CD4-positive, alpha-beta T cell (primary cell): ENCODE results near the gene BHLHA9. TPM values are rescaled to one million over a fixed set of nuclear protein-coding genes. Genes with fewer than 3 reads are reported as not detected.

Experiments
- ATAC-seq: fragments of 200-7000 bp; cut with Tn5 transposase; one replicate; pipeline ENCODE4 v1.10.0; 2022; ENCODE audit warnings: mild to moderate bottlenecking; ENCODE audit not compliant: poor library complexity
- CTCF ChIA-PET: fragments of 350-600 bp; sonication (Branson Sonifier 250); formaldehyde crosslinking; loops from one replicate; lab custom pipeline; 2021; ENCODE audit warnings: antibody characterized with exemption, inconsistent platforms; lab: Charles Lee
- POLR2A ChIA-PET: fragments of 350-600 bp; sonication (Branson Sonifier 250); formaldehyde crosslinking; loops from one replicate; lab custom pipeline; 2021; ENCODE audit warnings: antibody characterized with exemption, inconsistent platforms; lab: Charles Lee
- DNase-seq, 14 experiments: peaks; one replicate each; pipeline ENCODE4 v3.0.0-alpha.2; 2013 to 2020; ENCODE audit warnings: mixed read lengths in 2 of 14
- H3K27ac ChIP-seq, 2 donors: one replicate each; pipeline versions ENCODE4 v1.5.1 to v1.7.0; 2013; ENCODE audit warnings: low read length in 2 of 2, low read depth in 1 of 2, mild to moderate bottlenecking in 1 of 2
- H3K27me3 ChIP-seq, 2 experiments: 1 replicate in 1 of 2; 2 replicates in 1 of 2; pipeline versions ENCODE4 v1.6.1 to v1.7.0; 2013; ENCODE audit warnings: low read length in 2 of 2, control low read depth in 1 of 2, mild to moderate bottlenecking in 1 of 2, moderate library complexity in 1 of 2; ENCODE audit not compliant: insufficient read depth in 2 of 2, control insufficient read depth in 1 of 2
- H3K36me3 ChIP-seq: one replicate; pipeline ENCODE4 v1.6.1; 2013; ENCODE audit warnings: low read length, control low read depth; ENCODE audit not compliant: insufficient read depth
- H3K4me1 ChIP-seq: one replicate; pipeline ENCODE4 v1.6.1; 2013; ENCODE audit warnings: low read length, control low read depth; ENCODE audit not compliant: insufficient read depth
- H3K4me3 ChIP-seq: one replicate; pipeline ENCODE4 v1.5.1; 2013; ENCODE audit warnings: mild to moderate bottlenecking, low read length, moderate library complexity
- H3K9me3 ChIP-seq, 2 experiments: 1 replicate in 1 of 2; 2 replicates in 1 of 2; pipeline versions ENCODE4 v1.6.1 to v1.7.0; 2013; ENCODE audit warnings: low read length in 2 of 2, mild to moderate bottlenecking in 2 of 2, control low read depth in 1 of 2, moderate library complexity in 1 of 2; ENCODE audit not compliant: control insufficient read depth in 1 of 2, insufficient read depth in 1 of 2
- H3K27ac Mint-ChIP-seq: one replicate; pipeline ENCODE4 v1.8.0; 2020; ENCODE audit warnings: mixed read lengths
- H3K27me3 Mint-ChIP-seq: one replicate; pipeline ENCODE4 v1.8.0; 2021; ENCODE audit warnings: mixed read lengths
- H3K36me3 Mint-ChIP-seq: one replicate; pipeline ENCODE4 v1.8.0; 2021; ENCODE audit warnings: low read depth, mixed read lengths
- H3K4me1 Mint-ChIP-seq: one replicate; pipeline ENCODE4 v1.8.0; 2021; ENCODE audit warnings: low read depth, mixed read lengths
- H3K4me3 Mint-ChIP-seq: one replicate; pipeline ENCODE4 v1.8.0; 2020; ENCODE audit warnings: mild to moderate bottlenecking, mixed read lengths
- H3K9me3 Mint-ChIP-seq: one replicate; pipeline ENCODE4 v1.8.0; 2020; ENCODE audit warnings: mixed read lengths
- CTCF ChIP-seq: fragments of 200-600 bp; IDR thresholded peaks from one replicate; pipeline ENCODE4 v1.8.0; 2022; ENCODE audit warnings: antibody characterized with exemption, mild to moderate bottlenecking
- intact Hi-C, 2 experiments: fragments of 100-400 bp; cut with DNase I in 1 of 2; cut with micrococcal nuclease in 1 of 2; formaldehyde crosslinking; loops; one replicate each; pipeline versions ENCODE4 v1.15.1 to v1.9.0; 2023 to 2025; cut with DNase I, micrococcal nuclease
- total RNA-seq, 174 experiments: library from RNA in 2 of 174; stranded (reverse) in 2 of 174; gene quantifications; one replicate each; pipeline ENCODE4 v1.2.3 and lab custom pipeline; 2021 to 2026

The BHLHA9 gene
- total RNA-seq, 2 experiments from 2014 or later, result not detected

GRCh38 chr17:1244606-1245012 is 25.6 kb upstream of the BHLHA9 start:
- no peak for DNase-seq
- peaks cover 2 to 4% of the 10 kb centered on the region in 2 experiments for H3K27me3 ChIP-seq
- H3K27me3 Mint-ChIP-seq, result peaks cover 19% of the 10 kb centered on the region
- TF ChIP-seq CTCF, result no peak
- ChIA-PET CTCF (no interaction called here), POLR2A (no interaction called here)
- H3K27ac ChIP-seq, result no peak overlapping the region
- no peak for ATAC-seq
- no peaks in the 10 kb centered on the region for H3K36me3 ChIP-seq
- H3K9me3 ChIP-seq, result peaks cover 0 to 6% of the 10 kb centered on the region in 2 experiments
- H3K4me3 Mint-ChIP-seq, result no peak overlapping the region
- H3K9me3 Mint-ChIP-seq, result no peaks in the 10 kb centered on the region
- peaks cover 10% of the 10 kb centered on the region for H3K4me1 Mint-ChIP-seq
- intact Hi-C loops, result no loop called here
- H3K4me1 ChIP-seq, result peaks cover 11% of the 10 kb centered on the region
- H3K4me3 ChIP-seq, result no peak overlapping the region
- no peak overlapping the region for H3K27ac Mint-ChIP-seq
- no peaks in the 10 kb centered on the region for H3K36me3 Mint-ChIP-seq

- CTCF ChIA-PET, result interaction anchor here (0.7 kb wide), 1 partner anchor 99 kb away, joined by 3 read pairs; no protein-coding TSS in a partner anchor
- Histone ChIP-seq H3K27ac (no peak overlapping the region), H3K4me1 (peaks cover 12% of the 10 kb centered on the region), H3K9me3 (peaks cover 0 to 6% of the 10 kb centered on the region in 2 experiments), H3K36me3 (no peaks in the 10 kb centered on the region), H3K27me3 (peaks cover 0 to 8% of the 10 kb centered on the region in 2 experiments), H3K4me3 (no peak overlapping the region)
- H3K27me3 Mint-ChIP-seq, result peaks cover 15% of the 10 kb centered on the region
- no peak overlapping the region for H3K27ac Mint-ChIP-seq
- DNase-seq, result no peak
- no peak for ATAC-seq
- POLR2A ChIA-PET, result no interaction called here
- no peak overlapping the region for H3K4me3 Mint-ChIP-seq
- intact Hi-C loops, result no loop called here
- peaks cover 8% of the 10 kb centered on the region for H3K4me1 Mint-ChIP-seq
- no peaks in the 10 kb centered on the region for H3K9me3 Mint-ChIP-seq
- H3K36me3 Mint-ChIP-seq, result no peaks in the 10 kb centered on the region
- no peak for TF ChIP-seq CTCF
Observed at GRCh38 chr17:1251866-1252608, 18.2 kb upstream of the BHLHA9 start.

- DNase-seq (no peak), ATAC-seq (no peak)
- CTCF ChIA-PET, result no interaction called here
- Mint-ChIP-seq H3K4me3 (no peak overlapping the region), H3K4me1 (peaks cover 22% of the 10 kb centered on the region), H3K27ac (no peak overlapping the region), H3K27me3 (peaks cover 28% of the 10 kb centered on the region), H3K36me3 (no peaks in the 10 kb centered on the region), H3K9me3 (no peaks in the 10 kb centered on the region)
- Histone ChIP-seq H3K27ac (no peak overlapping the region), H3K4me1 (peaks cover 36% of the 10 kb centered on the region), H3K4me3 (no peak overlapping the region), H3K36me3 (no peaks in the 10 kb centered on the region), H3K9me3 (peaks cover 0 to 8% of the 10 kb centered on the region in 2 experiments), H3K27me3 (peaks cover 9 to 24% of the 10 kb centered on the region in 2 experiments)
- POLR2A ChIA-PET, result no interaction called here
- no peak for TF ChIP-seq CTCF
- intact Hi-C loops, result loop anchor here in 1 of 2 experiments (5.0 kb wide), 1 partner anchor 277 kb away; no protein-coding TSS in a partner anchor
Observed at GRCh38 chr17:1255041-1255440, 15.2 kb upstream of the BHLHA9 start.
